NT2/D1 (cell line): Measurements from ENCODE around the gene CARD11.

Experiments used
- DNase-seq: peaks from one replicate; pipeline ENCODE4 v3.0.0-alpha.2; 2011; ENCODE audit warnings: low read depth, low spot score
- H3K27me3 ChIP-seq: 2 replicates; pipeline ENCODE4 v1.6.0; 2011; ENCODE audit warnings: mild to moderate bottlenecking; ENCODE audit not compliant: insufficient read length, insufficient read depth
- H3K36me3 ChIP-seq: 2 replicates; pipeline ENCODE4 v1.6.1; 2011; ENCODE audit warnings: mild to moderate bottlenecking, low read length, mixed read lengths; ENCODE audit not compliant: insufficient read depth, insufficient read length
- H3K4me1 ChIP-seq: 2 replicates; pipeline ENCODE4 v1.5.1; 2011; ENCODE audit not compliant: insufficient read depth, insufficient read length
- H3K4me3 ChIP-seq: 2 replicates; pipeline ENCODE4 v1.5.1; 2011; ENCODE audit warnings: low read depth; ENCODE audit not compliant: insufficient read length
- H3K9ac ChIP-seq: 2 replicates; pipeline ENCODE4 v1.6.0; 2011; ENCODE audit warnings: low read depth; ENCODE audit not compliant: insufficient read length
- H3K9me3 ChIP-seq: 2 replicates; pipeline ENCODE4 v1.5.1; 2011; ENCODE audit warnings: mild to moderate bottlenecking, low read length; ENCODE audit not compliant: insufficient read depth
- SUZ12 ChIP-seq: IDR thresholded peaks from 2 replicates; pipeline ENCODE4 v1.6.1; 2011; ENCODE audit not compliant: insufficient read length, insufficient read depth; ENCODE audit errors: extremely low read depth
- YY1 ChIP-seq: IDR thresholded peaks from 2 replicates; pipeline ENCODE4 v1.6.1; 2011; ENCODE audit not compliant: insufficient read length, insufficient read depth
- ZNF274 ChIP-seq: IDR thresholded peaks from 2 replicates; pipeline ENCODE4 v1.6.1; 2011; ENCODE audit warnings: mild to moderate bottlenecking, low read depth, low read length

Gene CARD11

DNA sequence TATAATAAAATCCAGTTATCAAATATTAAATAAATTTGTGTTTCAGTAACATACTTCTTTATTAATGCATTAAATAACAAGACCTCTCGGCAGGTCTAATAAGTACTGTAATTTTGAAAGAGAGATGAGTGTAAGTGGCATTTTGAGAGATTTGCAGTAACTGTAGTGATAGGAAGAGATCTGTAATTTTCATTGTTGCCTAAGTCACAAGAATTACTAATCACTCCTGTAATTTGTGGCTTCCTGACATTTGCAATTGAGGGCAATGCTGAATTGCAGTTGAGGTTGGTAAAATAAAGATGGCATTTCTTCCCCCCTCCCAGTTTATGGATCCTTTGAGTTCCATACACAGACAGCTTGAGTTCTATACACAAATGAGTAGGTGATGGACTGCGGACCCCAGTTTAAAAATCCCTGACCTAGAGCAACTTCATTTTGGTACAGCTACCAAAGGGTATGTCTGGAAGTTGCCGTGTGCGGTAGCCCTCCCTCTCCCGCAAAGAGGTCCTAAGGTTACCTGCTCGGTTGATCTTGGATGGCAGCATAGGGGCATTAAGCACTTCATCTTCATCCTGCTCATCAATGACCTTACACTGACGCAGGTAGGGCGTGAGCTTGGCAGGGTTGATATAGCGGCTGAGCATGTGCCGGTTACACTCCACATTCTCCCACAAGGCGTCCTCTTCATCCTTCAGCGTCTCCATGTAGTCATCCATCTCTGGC is 96.4 kb downstream of the CARD11 start:
- no peak for DNase-seq
- H3K27me3 ChIP-seq: no peaks in the 10 kb centered on the region
- TF ChIP-seq SUZ12 (no peak), YY1 (no peak), ZNF274 (no peak)
- peaks cover 29% of the 10 kb centered on the region for H3K9me3 ChIP-seq
- H3K36me3 ChIP-seq: peaks cover 16% of the 10 kb centered on the region
- H3K4me1 ChIP-seq: no peaks in the 10 kb centered on the region
- no peak overlapping the region for H3K9ac ChIP-seq
- H3K4me3 ChIP-seq: no peak overlapping the region

DNA sequence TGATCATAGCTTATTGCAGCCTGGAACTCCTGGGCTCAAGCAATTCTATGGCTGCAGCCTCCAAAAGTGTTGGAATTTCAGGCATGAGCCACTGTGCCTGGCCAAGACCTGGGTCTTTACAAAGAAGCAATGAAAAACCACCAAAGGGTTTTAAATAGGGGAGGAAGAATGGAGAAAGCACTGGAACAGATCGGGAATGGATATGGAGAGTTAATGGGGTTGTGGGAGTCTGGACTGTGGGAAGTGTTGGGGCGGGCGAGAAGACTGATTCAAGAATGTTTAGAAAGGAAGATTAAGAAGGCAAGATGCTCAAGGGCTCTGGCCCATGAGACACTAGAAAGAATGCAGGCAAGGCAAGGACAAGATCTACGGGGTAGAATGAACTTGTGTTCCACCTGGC is 98.5 kb downstream of the CARD11 start:
- Histone ChIP-seq H3K4me3 (no peak overlapping the region), H3K4me1 (no peaks in the 10 kb centered on the region), H3K9me3 (peaks cover 22% of the 10 kb centered on the region), H3K27me3 (no peaks in the 10 kb centered on the region), H3K9ac (no peak overlapping the region), H3K36me3 (peaks cover 16% of the 10 kb centered on the region)
- TF ChIP-seq ZNF274: no peak
- no peak for TF ChIP-seq SUZ12
- TF ChIP-seq YY1: no peak
- no peak for DNase-seq

DNA sequence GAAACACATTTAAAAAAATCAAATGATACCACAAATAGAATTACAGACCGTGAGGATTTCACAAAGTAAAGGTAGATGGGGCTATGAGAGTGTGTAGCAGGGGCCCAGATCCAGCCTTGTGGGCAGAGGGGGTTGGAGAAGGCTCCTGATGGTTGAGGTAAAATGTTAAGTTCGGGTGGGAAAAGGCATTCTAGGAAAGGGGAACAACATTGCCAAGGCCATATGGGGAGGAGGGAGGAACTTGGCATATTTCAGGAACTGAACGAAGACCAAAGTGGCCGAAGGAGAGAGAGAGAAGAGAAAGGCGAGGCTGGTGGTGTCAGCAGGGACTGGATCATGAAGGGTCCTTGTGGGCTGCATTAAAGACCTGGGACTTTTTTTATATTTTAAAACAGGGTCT is 98.9 kb downstream of the CARD11 start:
- Histone ChIP-seq H3K4me3 (no peak overlapping the region), H3K27me3 (no peaks in the 10 kb centered on the region), H3K9me3 (peaks cover 18% of the 10 kb centered on the region), H3K4me1 (no peaks in the 10 kb centered on the region), H3K36me3 (peaks cover 16% of the 10 kb centered on the region), H3K9ac (no peak overlapping the region)
- no peak for DNase-seq
- TF ChIP-seq YY1 (no peak), ZNF274 (no peak), SUZ12 (no peak)

DNA sequence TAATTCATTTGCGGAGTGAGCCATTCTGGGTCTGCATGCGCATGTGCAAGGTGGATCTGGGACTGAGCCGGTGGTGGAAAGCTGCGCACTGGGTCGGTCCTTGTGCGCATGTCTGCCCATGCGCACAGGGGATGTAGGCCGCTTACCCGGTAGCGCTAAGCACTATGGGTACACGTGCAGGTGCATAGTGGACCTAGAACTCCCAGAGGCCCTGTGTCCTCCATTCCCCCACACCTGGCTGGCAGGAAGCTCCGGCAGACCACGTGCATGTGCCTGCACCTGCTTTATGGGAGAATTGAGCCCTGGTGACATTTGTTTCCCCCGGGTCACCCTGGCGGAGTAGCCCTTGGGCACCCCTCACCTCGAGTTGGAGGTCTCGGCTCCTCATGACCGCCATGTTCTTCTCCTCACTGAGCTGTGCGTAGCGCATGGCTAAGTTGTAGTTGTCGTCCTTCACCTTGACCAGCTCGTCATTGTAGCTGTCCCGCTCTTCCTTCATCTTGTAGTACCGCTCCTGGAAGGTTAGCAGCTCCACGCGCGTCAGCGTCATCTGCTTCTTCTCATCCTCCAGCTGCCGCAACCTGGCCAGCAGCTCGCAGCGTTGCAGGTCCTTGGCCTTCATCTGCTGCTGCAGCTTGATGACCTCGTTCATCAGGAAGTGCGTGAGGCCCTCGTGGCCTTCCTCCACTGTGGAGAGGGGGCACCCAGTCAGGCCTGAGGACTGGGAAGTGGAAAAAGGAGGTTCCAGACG is 99.6 kb downstream of the CARD11 start:
- H3K36me3 ChIP-seq: peaks cover 16% of the 10 kb centered on the region
- H3K4me3 ChIP-seq: no peak overlapping the region
- TF ChIP-seq SUZ12: no peak
- TF ChIP-seq YY1: no peak
- TF ChIP-seq ZNF274: no peak
- H3K4me1 ChIP-seq: no peaks in the 10 kb centered on the region
- no peak overlapping the region for H3K9ac ChIP-seq
- H3K9me3 ChIP-seq: peaks cover 10% of the 10 kb centered on the region
- no peaks in the 10 kb centered on the region for H3K27me3 ChIP-seq
- DNase-seq: no peak

DNA sequence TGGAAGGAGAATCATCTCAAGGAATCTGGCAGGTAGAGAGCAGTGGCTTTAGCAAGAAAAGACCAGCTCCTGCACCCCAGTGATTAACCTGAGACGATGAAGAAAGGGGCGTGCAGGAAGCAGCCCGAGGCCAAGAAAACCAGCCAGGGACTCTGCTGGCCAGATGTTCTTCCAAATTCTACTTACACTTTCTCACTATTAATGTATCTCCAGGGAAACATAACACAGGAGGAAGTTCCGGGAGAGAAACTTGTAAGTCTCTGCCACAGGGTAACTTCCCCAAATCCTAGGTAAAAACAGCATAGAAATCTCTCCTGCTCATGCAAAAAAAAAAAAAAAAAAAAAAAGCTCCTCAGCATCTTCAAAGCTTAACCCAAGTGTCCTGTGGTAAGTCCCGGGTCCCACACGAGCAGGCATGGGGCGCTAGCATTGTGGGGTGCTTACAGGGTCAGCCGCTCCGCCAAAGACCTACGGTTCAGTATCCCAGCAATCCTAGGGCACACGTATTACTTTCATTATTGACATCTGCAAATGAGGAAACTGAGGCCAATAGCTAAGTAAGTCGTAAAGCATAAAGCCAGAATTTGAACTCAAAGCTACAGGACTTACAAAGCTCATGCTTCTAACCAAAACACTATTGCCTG is 102.3 kb downstream of the CARD11 start:
- no peak overlapping the region for H3K9ac ChIP-seq
- DNase-seq: no peak

GRCh38 chr7:2940466-2940865 is 103.2 kb downstream of the CARD11 start:
- H3K9ac ChIP-seq: no peak overlapping the region
- peaks cover 7% of the 10 kb centered on the region for H3K4me1 ChIP-seq
- no peak for DNase-seq
- TF ChIP-seq SUZ12 (no peak), ZNF274 (no peak), YY1 (no peak)
- H3K36me3 ChIP-seq: peaks cover 24% of the 10 kb centered on the region
- no peak overlapping the region for H3K4me3 ChIP-seq
- no peaks in the 10 kb centered on the region for H3K9me3 ChIP-seq
- no peaks in the 10 kb centered on the region for H3K27me3 ChIP-seq

More for the DNA sequence above, 102.3 kb downstream of the CARD11 start:
- no peaks in the 10 kb centered on the region for H3K27me3 ChIP-seq
- TF ChIP-seq ZNF274 (no peak), YY1 (no peak), SUZ12 (no peak)
- peaks cover 7% of the 10 kb centered on the region for H3K4me1 ChIP-seq
- H3K36me3 ChIP-seq: peaks cover 24% of the 10 kb centered on the region
- no peaks in the 10 kb centered on the region for H3K9me3 ChIP-seq
- no peak overlapping the region for H3K4me3 ChIP-seq
